Caco-2 (cell line): ENCODE data around the gene FRMD6. TPM values are rescaled to one million over a fixed set of nuclear protein-coding genes. Genes with fewer than 3 reads are reported as not detected.
A peak's percentile ranks its signal among the peaks of the same experiment; 100 is the strongest.

Experiments used
- BruUV-seq: library from RNA; stranded (reverse); fragments of 400-500 nt; replicated peaks from 2 replicates; lab custom pipeline; 2021; lab: Mats Ljungman, UMichigan
- CTCF ChIA-PET: fragments of 300-600 bp; sonication (Branson Sonifier 250); formaldehyde crosslinking; loops from one replicate; lab custom pipeline; 2022; ENCODE audit warnings: antibody characterized with exemption; lab: Charles Lee
- POLR2A ChIA-PET: fragments of 300-600 bp; sonication (Branson Sonifier 250); formaldehyde crosslinking; loops from one replicate; lab custom pipeline; 2022; ENCODE audit warnings: antibody characterized with exemption; lab: Charles Lee
- DNase-seq, 2 experiments: peaks; one replicate each; pipeline versions ENCODE4 v3.0.0 to v3.0.0-alpha.2; 2020 to 2022
- H3K27me3 ChIP-seq: replicated peaks from 2 replicates; pipeline ENCODE4 v1.6.0; 2011; ENCODE audit warnings: low read length; ENCODE audit not compliant: control insufficient read depth, insufficient read depth
- H3K36me3 ChIP-seq: 2 replicates; pipeline ENCODE4 v1.5.1; 2011; ENCODE audit warnings: low read length; ENCODE audit not compliant: control insufficient read depth, insufficient read depth
- H3K4me1 ChIP-seq: fragments of 250-450 bp; sonication (Bioruptor Pico); 2 replicates; pipeline ENCODE4 v1.5.1; 2020; ENCODE audit warnings: mild to moderate bottlenecking
- H3K4me3 ChIP-seq: 2 replicates; pipeline ENCODE4 v1.5.1; 2011; ENCODE audit warnings: low read depth, mild to moderate bottlenecking, control low read depth, low read length
- H3K9me3 ChIP-seq: fragments of 250-450 bp; sonication (Bioruptor Pico); 2 replicates; pipeline ENCODE4 v1.5.1; 2020; ENCODE audit warnings: mild to moderate bottlenecking, moderate library complexity
- H3K27ac Mint-ChIP-seq: one replicate; pipeline ENCODE4 v1.8.0; 2022; ENCODE audit warnings: mixed read lengths; ENCODE audit not compliant: unreplicated experiment
- H3K27me3 Mint-ChIP-seq: one replicate; pipeline ENCODE4 v1.8.0; 2022; ENCODE audit warnings: mixed read lengths; ENCODE audit not compliant: insufficient read depth, unreplicated experiment
- H3K36me3 Mint-ChIP-seq: one replicate; pipeline ENCODE4 v1.8.0; 2022; ENCODE audit warnings: mild to moderate bottlenecking, mixed read lengths; ENCODE audit not compliant: insufficient read depth, unreplicated experiment
- H3K4me1 Mint-ChIP-seq: one replicate; pipeline ENCODE4 v1.8.0; 2022; ENCODE audit warnings: low read depth, mixed read lengths; ENCODE audit not compliant: unreplicated experiment
- H3K4me3 Mint-ChIP-seq: one replicate; pipeline ENCODE4 v1.8.0; 2022; ENCODE audit warnings: mild to moderate bottlenecking, moderate library complexity, mixed read lengths; ENCODE audit not compliant: unreplicated experiment
- H3K9me3 Mint-ChIP-seq: one replicate; pipeline ENCODE4 v1.8.0; 2022; ENCODE audit warnings: mixed read lengths; ENCODE audit not compliant: unreplicated experiment
- intact Hi-C: fragments of 100-400 bp; cut with micrococcal nuclease; formaldehyde crosslinking; loops from one replicate; pipeline ENCODE4 v1.10.0; 2022; ENCODE audit not compliant: unreplicated experiment
- total RNA-seq: library from RNA; stranded (reverse); gene quantifications from 2 replicates; pipeline ENCODE4 v1.2.3, GENCODE V29; 2022
- TF ChIP-seq, protein P1 (sequence below), 2 experiments: fragments of 200-600 bp in 1 of 2; IDR thresholded peaks; 1 replicate in 1 of 2; 2 replicates in 1 of 2; pipeline versions ENCODE4 v1.5.1 to v1.8.0; 2011 to 2022; ENCODE audit warnings: antibody characterized with exemption in 1 of 2, control low read depth in 1 of 2, inconsistent platforms in 1 of 2, low read depth in 1 of 2, low read length in 1 of 2, mild to moderate bottlenecking in 1 of 2, moderate library complexity in 1 of 2; ENCODE audit not compliant: insufficient read depth in 1 of 2, severe bottlenecking in 1 of 2, unreplicated experiment in 1 of 2

Gene FRMD6
- total RNA-seq, 1 experiment from 2014 or later = 35.7 TPM

DNA sequence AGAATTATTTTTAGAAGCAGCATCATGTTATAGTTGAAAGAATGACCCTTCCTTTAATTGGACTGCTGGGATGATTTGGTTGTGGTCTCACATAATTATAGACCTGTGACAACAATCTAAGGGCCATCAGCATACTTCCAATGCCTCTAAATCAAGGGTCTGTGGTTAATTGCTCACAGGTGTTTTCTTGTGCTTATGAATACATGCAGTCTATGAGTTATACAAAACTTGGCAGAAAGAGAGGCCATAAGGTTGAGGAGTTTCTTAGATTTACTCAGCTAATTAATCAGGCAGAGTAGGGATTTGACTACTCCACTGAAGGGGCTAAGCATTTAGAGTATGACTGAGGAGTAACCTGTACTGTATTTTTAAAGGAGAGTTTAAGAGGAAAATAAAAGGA is 37.0 kb upstream of the FRMD6 start:
- intact Hi-C loops = no loop called here
- TF ChIP-seq, protein P1, sequence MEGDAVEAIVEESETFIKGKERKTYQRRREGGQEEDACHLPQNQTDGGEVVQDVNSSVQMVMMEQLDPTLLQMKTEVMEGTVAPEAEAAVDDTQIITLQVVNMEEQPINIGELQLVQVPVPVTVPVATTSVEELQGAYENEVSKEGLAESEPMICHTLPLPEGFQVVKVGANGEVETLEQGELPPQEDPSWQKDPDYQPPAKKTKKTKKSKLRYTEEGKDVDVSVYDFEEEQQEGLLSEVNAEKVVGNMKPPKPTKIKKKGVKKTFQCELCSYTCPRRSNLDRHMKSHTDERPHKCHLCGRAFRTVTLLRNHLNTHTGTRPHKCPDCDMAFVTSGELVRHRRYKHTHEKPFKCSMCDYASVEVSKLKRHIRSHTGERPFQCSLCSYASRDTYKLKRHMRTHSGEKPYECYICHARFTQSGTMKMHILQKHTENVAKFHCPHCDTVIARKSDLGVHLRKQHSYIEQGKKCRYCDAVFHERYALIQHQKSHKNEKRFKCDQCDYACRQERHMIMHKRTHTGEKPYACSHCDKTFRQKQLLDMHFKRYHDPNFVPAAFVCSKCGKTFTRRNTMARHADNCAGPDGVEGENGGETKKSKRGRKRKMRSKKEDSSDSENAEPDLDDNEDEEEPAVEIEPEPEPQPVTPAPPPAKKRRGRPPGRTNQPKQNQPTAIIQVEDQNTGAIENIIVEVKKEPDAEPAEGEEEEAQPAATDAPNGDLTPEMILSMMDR (IDR thresholded peaks at IDR 0.05; ENCODE audit: insufficient read depth in 1 of 2, low read depth in 1 of 2, low read length in 1 of 2, severe bottlenecking in 1 of 2, unreplicated experiment in 1 of 2) = no peak
- no peak for DNase-seq
- Histone ChIP-seq H3K36me3 (no peaks in the 10 kb centered on the region), H3K4me1 (peaks cover 31% of the 10 kb centered on the region), H3K27me3 (no peaks in the 10 kb centered on the region), H3K4me3 (no peak overlapping the region), H3K9me3 (no peaks in the 10 kb centered on the region)
- Mint-ChIP-seq H3K4me3 (no peak overlapping the region), H3K27me3 (no peaks in the 10 kb centered on the region), H3K4me1 (peaks cover 29% of the 10 kb centered on the region), H3K27ac (no peak overlapping the region), H3K9me3 (no peaks in the 10 kb centered on the region), H3K36me3 (no peaks in the 10 kb centered on the region)
- no TSS peak for BruUV-seq
- POLR2A ChIA-PET = no interaction called here
- CTCF ChIA-PET = no interaction called here

DNA sequence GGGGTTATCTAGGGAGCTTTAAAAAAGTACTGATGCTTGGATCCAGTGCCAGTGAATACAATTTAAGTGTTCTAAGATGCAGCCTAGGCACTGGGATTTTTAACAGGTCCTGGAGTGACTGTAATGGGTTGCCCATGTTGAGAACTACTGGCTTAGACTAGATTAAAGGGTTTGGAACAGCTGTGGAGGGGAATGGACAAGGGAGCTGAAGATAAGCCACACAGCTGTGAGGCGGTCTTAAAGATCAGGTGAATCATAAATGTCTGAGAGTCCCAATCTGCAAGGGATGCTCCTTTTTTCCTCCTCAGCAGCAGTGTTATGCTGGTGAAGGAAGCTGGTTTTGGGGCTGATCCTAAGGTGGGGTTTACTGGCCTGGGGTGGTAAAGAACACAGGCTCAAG is 35.5 kb upstream of the FRMD6 start:
- Histone ChIP-seq H3K36me3 (no peaks in the 10 kb centered on the region), H3K4me3 (no peak overlapping the region), H3K4me1 (peaks cover 27% of the 10 kb centered on the region), H3K27me3 (no peaks in the 10 kb centered on the region), H3K9me3 (no peaks in the 10 kb centered on the region)
- H3K9me3 Mint-ChIP-seq = no peaks in the 10 kb centered on the region
- BruUV-seq = no TSS peak
- no peak for DNase-seq
- H3K4me3 Mint-ChIP-seq = no peak overlapping the region
- peaks cover 28% of the 10 kb centered on the region for H3K4me1 Mint-ChIP-seq
- ChIA-PET CTCF (no interaction called here), POLR2A (no interaction called here)
- H3K27ac Mint-ChIP-seq = peak overlapping the region; percentile 31
- intact Hi-C loops = no loop called here
- no peaks in the 10 kb centered on the region for H3K27me3 Mint-ChIP-seq
- H3K36me3 Mint-ChIP-seq = no peaks in the 10 kb centered on the region
- TF ChIP-seq, protein P1 (IDR thresholded peaks at IDR 0.05; ENCODE audit: insufficient read depth in 1 of 2, low read depth in 1 of 2, low read length in 1 of 2, severe bottlenecking in 1 of 2, unreplicated experiment in 1 of 2) = no peak

DNA sequence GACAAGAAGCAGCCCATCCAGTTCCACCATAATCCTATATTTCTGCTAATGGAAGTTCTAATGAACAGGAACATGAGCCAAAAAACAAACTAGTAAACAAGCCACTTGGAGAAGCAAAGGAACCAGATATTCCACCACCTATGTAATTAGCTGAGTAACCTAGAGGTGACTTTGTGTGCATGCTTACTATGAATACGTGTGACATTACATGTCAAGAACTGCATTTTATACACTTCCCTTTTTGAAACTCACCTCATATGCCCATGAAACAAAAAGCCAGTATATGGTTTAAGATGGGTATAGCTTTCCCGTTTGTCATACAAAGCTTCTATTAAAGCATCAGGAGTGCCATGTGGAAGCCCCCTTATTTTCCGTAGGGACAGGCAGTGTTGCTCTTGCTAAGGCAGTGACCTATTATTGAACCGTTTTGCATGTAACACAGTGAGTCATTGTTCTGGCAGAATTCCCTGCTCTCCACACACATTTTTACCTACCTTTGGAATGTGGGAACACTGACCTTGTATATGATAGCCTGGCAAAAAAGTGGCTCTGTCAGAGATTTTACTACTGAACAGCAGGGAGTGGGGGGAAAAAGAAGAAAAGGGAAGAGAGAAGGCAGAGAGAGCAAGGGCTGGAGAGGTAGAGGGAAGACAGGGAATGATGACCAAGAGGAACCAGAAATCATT is 34.8 kb upstream of the FRMD6 start:
- no peak overlapping the region for H3K4me3 Mint-ChIP-seq
- no peak overlapping the region for H3K4me3 ChIP-seq
- H3K4me1 ChIP-seq = peaks cover 27% of the 10 kb centered on the region
- intact Hi-C loops = no loop called here
- POLR2A ChIA-PET = no interaction called here
- no TSS peak for BruUV-seq
- H3K27me3 Mint-ChIP-seq = no peaks in the 10 kb centered on the region
- H3K9me3 ChIP-seq = no peaks in the 10 kb centered on the region
- no peaks in the 10 kb centered on the region for H3K36me3 Mint-ChIP-seq
- H3K36me3 ChIP-seq = no peaks in the 10 kb centered on the region
- no peak for DNase-seq
- TF ChIP-seq, protein P1 (IDR thresholded peaks at IDR 0.05; ENCODE audit: insufficient read depth in 1 of 2, low read depth in 1 of 2, low read length in 1 of 2, severe bottlenecking in 1 of 2, unreplicated experiment in 1 of 2) = no peak
- H3K27ac Mint-ChIP-seq = no peak overlapping the region
- no peaks in the 10 kb centered on the region for H3K9me3 Mint-ChIP-seq
- CTCF ChIA-PET = no interaction called here
- H3K27me3 ChIP-seq = no peaks in the 10 kb centered on the region
- peaks cover 28% of the 10 kb centered on the region for H3K4me1 Mint-ChIP-seq
